ENCODE data around the gene ADARB2.

The ADARB2 gene

DNA sequence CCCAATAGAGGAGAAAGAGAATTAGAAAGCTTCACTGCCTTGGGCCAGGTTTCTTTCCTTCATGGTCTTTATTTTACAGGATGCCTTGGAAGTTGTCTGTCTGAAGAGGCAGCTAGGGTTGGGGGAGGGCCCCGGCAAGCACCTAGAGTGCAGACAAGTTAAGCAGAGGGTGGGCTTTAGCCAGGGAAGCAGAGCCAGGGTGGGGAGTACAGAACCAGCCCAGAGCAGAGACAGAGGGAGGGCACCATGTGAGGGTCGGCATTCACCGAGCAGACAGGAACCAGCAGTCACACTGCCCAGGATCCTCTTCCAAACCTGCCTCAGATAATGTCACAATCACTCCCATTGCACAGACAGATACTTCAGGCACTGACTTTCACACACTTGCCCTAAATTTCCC is 75.9 kb downstream of the ADARB2 start:
- DNase-seq: no peak

DNA sequence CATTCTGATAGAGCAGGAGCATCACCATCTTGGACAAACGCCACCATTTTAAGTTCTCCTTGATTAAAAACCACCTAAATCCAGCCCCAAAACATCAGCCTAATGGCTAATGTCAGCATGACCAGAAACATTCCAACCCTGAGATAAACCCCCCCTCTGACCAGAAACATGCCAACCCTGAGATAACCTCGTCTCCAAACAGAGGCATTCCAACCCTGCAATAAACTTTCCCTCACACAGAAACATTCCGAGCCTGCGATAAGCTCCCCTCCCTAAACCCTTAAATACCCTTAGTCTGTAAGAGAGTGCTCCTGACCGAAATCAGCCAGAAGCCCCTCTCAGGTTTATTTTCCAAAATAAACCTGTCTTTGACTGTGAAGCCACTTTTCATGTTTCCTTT is 76.5 kb downstream of the ADARB2 start:
- no peak for DNase-seq

DNA sequence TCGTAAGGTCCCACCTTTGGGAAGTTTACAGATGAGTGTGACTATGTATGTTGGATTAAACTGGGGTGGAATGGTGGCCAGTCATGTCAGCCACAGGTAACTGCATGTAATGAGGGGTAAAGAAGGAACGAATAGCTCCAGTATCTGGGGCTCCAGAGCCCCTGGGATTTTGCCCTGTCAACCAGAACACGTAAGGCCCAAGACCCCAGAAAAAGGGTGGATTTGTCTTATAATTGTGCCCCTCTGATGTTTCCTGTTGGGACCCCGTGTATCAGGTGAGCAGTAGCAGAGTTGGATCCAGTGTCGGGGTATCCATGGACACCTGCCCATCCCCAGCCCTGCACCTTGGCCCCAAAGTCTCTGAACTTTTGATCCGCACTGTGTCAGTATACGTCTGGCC is 76.9 kb downstream of the ADARB2 start:
- DNase-seq: no peak

DNA sequence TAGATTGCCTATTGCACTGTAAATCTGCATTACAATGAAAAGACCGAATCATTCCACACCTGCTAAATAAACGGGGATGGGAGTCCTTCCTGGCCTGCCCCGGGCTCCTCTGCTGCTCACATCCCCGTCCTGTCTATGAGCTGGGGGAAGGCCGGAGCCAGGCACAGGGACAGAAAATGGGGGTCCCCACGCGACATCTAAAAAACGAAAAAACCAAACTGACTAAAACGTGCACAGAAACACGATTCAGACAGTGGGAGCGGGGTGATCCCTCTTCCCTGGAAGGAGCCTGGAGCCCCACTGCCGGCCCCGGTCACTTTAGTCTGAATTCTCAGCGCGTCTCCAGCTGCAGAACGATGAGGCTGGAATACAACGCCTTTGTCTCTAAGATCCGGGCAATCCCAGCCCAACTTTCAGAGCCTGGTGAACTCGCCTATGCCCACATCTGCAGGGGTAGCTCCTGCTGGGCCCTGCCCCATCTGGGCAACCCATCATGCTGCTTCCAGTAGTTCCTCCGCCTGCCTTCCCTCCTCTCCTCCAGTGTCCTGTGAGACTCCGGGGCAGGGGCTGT is 78.0 kb downstream of the ADARB2 start:
- DNase-seq: no peak

DNA sequence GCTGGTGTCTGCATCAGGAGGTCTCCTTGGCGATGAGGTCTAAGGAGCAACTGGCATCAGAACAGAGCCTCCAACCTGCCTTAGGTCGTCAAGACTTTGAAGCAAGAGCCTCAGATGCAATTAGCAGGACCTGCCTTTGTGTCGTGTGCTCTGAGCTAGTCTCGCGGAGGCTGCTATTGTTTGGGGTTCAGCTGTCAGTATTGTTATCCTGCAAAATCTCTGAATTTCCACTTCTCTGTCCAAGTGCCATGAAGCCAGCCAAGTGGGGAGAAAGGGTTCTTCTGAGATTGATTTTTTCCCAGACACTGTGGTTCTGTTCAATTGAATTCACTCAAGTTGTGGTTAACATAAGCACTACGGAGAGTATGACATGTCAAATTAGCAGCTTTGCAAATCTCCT is 78.7 kb downstream of the ADARB2 start:
- no peak for DNase-seq

DNA sequence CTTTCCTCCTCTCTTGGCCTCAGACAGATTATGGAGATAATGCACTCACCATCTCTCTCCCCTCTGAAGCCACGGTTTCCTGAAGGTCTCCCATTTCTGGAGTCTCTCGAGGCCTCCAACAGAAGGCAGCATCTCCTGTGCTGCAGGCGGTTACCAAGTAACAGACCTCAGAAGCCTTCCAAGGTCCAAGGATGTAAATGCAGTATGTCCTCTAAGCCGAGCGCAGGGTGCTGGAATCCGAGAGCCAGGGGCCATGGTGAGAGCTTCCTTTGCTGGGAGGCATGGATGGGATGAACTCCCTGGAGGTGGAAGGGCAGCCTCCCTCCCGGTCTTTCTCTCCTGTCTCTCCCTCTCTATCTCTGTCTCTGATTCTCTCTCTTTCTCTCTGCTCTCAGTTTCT is 79.8 kb downstream of the ADARB2 start:
- DNase-seq: no peak

DNA sequence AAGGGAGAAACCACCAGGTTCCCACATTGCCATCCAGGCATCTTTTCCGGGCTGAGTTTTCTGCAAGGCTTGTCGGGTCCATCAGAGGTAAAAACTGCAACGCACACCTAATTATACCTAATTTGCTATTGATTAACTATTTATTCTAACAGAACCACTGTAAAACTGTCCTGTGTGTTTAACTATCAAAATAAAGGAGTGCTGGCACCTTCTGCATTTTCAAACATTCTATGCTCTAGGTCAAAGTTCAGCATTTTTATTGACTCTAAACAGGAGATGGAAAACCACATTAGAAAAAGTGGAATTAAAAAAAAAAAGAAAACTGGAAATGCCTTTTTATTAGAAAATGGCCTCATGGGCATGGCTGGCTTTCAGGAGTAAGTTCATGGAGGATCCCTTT is 82.0 kb downstream of the ADARB2 start:
- no peak for DNase-seq

DNA sequence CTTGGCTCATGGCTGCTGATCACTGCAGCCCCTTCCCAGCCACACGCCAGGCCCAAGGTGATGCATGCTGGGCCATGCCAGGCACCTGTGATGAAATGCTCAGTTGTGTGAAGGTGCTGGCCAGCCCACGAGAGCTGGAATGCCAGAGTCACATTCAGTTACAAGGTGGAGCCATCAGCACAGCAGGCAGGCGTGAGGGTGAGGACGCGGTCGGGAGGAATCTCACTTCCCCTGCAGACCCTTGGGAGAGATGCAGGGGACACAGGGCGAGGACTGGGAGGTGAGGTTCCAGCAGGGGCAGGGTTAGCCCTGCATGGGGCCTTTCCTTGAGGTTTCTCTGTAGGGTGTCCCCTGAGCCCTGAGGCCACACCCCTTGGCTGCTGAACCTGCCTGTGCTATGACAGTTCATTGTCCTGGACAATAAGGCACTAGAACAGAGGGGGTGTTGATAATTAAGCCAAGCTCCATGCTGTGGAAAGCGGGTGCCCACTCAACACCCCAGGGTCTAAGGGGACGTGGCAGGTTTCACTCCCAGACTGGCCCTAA is 82.4 kb downstream of the ADARB2 start:
- DNase-seq: no peak

DNA sequence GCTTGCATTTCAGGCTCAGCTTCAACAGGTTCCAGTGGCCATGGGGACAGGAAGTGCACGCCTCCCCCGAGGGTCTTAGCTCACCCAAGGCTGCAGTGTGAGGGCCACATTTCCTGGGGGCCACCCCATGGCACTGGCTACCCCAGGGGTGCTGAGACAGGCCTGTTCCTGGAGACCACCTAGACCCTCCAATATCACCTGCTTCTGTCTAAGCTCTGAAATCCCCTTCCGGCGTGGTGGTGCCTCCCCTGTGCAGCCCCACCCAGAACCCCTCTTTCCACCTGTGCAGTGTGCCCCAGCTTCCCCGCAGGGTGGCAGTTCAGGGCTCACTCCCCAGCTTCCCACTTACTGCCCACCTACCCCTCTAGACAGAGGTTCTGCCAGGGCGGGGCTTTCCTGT is 83.1 kb downstream of the ADARB2 start:
- DNase-seq: no peak

DNA sequence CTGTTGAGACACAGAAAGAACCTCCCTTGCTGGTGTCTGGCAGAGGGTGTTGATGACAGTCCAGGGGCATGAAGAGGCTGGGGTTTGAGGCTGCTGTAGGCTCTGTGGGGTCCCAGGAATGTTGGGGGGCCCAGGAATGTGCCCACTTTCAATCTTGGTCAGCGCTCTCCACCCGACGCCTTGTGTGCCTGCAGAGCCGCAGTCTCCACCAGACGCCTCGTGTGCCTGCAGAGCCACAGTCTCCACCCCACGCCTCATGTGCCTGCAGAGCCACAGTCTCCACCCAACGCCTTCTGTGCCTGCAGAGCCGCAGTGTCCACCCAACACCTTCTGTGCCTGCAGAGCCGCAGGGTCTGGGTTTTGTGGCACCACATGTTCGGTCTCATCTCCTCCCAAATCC is 84.0 kb downstream of the ADARB2 start:
- no peak for DNase-seq

DNA sequence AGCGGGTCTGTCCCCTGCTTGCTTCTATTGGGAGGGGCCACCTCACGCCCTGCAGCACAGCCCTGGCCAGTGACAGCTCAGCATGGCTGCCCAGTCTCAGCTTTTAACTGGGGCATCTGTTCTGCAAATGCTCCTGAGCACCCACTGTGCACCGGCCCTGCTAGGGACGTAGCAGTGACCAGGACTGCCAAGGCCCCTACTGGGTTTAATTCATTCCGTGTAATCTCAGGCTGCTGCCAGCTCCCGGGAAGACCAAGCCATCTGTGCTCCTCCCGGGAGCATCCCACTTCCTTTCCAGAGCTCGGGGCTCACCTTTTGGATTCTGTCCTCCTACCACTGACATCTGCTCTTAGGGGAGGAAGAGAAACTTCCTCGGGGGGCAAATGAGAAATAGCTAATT is 85.2 kb downstream of the ADARB2 start:
- no peak for DNase-seq

DNA sequence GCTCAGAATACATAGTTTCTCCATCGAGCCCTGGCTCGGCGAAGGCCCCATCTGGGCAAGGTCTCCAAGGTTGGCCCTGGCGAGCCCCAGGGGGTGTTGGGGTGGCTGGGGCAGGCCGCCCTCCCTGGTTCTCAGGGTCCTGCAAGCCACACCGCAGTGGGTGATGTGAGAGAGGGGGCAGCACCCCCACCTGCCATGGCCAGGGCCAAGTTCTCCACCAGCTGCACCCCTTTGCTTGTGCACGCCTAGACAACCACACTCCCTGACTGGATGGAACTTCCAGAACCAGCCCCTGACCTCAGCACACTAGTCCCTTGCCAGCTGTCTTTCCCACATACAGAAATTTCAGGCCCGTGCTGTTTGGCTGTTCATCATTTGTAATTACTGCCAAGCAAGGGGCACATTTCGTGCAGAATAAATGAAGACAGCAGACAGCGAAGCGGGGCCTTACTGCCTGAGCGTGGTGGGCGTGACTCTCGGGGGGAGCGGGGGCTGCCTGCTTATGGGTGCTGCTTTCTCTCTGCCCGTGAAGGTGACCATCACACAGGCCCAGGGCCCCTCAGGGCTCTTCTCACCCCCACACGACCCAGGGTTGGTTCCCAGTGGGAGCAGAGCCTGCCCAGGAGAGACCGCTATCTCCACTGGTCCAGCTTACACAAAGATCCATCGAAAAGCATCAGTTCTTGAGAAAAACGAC is 85.9 kb downstream of the ADARB2 start:
- DNase-seq: no peak

DNA sequence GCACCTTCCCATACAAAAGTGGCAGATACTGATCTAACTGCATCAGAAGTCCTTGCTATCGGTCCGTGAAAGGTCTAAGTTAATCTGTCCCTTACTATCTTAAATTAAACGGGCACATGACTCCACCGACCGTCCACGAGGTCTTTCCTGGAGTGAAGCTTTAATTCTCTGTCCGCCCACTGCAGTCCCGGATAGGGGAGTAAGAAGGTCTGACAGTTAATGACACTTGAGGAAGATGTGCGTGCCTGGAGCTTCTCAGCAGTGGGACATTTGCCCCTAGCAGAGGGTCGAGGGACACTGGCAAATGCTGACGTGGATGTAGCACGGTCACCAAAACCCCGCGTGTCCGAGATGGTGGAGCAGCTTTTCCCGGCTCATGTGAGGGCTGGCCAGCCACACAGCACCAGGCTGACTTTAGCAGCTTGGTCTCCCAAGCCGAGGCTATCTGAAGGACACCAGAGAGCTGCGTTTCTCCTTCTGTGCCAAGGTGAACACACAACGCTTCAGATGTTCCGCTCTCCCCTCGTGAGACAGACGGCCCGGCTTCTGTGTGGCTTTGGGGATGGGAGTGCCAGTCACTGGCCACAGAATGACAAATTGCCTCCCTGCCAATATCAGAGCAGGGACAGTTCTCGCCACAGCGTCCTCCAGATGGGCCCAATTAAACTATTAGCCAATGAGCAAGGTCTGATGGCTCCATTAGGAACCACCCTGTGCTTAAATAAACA is 86.6 kb downstream of the ADARB2 start:
- no peak for DNase-seq

DNA sequence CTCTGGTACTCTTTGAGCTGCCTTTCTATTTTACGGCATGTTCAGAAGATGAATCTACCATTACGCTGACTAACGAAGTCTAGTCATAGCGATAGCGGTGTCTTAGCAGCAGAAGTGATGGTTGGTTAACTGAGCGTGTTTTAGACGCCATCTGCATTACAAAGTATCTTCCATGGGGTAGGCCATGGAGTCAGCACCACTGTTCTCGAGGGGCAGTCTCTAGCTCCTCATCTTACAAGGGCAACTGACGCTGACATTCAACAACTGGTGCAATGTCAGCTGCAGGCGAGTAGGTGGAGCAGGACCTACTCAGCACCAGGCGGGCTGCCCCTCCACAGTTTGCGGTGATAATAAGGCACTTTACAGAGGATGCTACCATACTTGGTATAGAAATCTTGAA is 88.7 kb downstream of the ADARB2 start:
- no peak for DNase-seq

DNA sequence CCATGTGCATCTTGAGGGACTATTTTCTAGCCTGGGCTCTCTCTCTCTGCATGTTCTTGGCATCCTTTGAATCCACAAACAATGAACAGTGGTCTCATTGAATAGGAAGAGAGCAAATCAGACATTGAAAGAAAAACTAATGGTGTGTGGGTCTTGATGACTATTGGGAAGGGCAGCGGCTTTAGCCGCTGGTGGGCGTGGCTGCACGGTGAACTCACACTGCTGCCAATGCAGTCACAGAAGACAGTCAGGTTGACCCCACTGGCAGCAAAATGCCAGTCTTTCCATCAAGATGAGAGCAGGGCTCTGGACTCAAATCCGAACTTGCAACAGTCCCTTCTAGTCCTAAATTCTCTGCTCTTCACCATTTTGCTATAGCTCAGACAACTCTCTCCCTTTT is 91.0 kb downstream of the ADARB2 start:
- no peak for DNase-seq

DNA sequence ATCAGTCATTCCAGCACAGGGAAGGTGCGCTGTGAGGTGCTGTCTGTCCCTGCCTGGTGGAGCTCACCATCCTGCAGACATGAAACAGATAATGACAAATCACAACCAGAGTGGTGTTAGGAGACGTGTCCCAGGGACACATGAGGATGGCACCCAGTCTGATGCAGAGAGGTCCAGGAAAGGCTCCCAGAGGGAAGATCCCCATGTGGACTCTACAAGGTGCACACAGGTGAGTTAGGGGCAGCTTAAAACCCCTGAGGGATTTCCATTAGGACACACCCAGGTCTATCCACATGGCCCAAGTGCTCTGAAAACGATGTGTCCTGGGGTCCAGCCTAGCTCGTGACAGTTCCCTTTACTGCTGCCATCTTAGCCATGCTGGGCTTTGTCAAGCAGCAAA is 91.4 kb downstream of the ADARB2 start:
- no peak for DNase-seq

DNA sequence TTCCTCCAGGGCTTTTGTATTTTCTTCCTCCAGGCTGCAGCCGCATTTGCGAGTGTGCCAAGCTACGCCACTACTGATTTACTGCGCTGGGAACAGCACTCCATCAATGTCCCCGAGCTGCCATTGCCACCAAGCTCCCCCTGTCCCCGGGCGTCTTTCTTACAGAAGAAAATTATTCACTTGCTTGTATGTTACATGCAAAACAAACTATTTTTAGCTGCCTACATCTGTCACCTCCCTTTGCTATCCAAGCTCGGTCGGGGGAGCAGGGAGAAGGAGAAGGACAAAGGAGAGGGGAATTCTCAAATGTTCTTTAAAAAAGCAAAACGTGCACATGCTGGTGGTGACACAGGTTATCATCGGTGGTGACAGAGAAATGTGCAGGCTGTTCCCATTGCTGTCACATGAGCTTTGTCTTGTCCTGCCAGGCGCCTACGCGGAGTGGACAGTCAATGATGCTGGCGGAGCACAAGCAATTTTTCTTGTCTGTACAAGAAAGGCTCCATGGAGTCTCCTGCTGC is 93.1 kb downstream of the ADARB2 start:
- DNase-seq: no peak

DNA sequence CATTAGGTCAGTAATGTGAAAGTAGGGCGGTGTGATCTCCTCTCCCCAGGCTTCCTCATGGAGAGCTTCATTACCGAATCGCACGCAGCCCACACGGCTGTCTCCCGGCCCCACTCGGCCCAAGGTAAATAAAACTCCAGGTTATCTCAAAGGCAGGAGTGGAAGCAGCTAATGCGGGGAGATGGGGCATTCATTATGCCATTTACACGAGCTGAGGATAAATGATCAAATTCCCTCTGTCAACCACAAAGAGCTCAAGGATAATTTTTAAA is 93.5 kb downstream of the ADARB2 start:
- no peak for DNase-seq

DNA sequence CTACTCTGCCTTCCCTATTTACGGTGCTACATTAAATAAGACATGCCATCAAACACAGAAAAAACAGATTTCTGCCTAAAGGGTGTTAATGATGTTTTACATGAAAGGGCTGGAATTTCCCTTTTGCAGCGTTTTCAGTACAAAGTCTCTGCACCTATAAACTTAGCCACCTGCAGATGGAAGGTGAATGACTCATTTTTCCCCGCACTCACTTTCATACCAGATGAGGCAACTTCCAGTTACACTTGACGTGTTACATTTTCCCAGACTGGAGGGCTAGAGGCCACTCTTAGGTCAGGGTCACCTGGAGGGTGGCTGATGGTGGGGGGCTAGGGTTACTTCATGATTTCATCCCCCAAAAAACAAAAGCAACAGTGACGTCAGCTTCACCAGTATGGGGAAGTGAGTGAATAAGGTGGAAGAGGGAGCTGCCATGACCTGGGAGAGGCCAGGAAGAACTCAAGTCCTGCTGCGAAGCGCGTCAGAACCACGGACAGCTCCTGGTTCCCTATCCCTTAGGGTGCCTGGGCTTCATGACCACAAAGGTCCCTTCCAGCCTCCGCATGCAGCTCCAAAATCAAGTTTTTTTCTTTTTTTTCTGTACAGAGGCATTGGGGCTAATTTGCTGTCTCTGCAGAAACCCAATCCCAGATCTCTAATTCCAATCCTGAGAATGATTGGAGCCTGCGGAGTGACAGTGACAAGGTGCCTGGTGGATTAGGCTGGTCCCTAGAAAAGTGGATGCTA is 94.0 kb downstream of the ADARB2 start:
- DNase-seq: no peak

DNA sequence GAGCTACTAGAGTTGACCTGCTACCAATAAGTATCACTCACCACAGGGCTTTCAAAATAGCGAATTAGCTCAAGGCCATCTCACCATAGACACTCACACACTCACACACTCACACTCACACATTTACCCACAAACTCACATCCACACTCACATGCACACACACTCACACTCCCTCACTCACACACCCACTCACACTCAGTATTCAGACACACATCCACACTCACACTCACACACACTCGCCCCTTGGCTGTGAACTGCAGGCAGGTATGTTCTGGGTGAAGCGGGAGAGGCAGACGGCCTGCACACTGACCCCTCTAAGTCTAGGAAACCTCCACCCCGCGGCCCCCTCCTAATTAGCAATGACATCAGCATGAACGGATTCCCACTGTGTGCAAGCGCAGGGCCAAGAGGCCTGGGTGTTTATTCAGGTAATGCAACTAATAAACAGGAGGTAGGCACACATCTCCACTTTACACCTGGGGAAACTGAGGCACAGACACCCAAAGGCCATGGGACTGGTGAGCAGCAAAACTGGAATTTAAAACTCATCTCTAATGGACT is 94.6 kb downstream of the ADARB2 start:
- DNase-seq: no peak

DNA sequence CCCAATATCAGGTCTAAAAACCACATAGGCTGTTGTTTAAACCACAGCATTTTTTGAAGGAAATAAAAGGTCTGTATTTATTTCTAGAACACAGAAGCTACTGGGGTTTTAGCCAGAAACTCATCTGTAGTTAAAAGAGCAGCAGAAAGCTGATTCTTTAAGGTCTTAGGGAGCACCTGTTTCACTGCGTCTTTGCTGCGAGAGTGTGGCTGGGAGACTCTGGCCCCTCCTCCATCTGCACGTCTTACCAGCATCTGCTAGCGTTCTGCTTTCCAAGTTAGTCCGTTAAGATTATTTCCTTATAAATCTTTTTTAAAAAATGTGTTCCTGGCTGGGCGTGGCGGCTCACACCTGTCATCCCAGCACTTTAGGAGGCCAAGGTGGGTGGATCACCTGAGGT is 95.9 kb downstream of the ADARB2 start:
- DNase-seq: no peak

DNA sequence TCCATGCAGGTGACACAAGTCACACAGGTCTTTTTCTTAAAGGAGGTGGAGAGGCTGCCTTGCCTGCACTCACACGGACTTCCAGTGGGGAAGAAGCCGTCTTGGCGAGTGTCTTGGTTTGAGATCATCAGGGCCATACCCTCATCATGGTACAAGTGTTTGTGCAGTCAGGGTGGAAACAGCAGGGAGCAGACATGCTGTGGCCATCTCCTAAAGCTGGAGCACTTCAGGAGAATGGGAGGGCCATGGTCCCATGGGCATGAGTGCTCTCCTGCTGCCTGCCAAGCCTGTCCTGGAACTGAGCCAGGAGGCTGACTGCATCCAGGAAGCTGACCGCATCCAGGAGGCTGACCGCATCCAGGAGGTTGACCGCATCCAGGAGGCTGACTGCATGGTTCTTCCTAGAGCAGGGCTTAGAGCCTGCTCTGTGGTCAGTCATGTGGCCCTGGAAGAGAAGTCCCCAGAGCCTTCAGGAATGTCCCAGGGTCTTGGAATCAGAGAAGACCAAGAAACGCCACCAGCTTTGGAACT is 98.4 kb downstream of the ADARB2 start:
- no peak for DNase-seq

DNA sequence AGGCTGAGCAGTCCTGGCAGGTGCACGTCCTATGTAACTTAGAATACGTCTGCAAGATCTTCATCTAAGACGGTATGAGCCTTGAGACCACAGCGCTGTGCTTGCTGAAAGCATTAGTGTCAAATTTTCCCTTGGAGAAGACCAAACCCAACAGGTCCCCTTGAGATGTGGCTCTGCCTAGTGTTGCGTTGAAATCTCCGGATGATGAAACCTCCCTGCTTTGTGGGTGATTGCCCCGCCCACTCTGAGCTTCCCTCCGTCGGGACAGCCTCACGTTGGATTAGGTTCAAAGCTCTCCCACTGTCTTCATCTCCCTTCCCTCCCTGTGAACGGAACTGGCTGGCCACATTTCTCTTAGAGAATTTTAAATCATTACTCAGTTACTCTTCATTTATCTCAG is 102.0 kb downstream of the ADARB2 start:
- DNase-seq: no peak

Data from GDM1 (cell line).